Keratinocyte (primary cell): Measurements from ENCODE around the gene CSDE1. TPM values are rescaled to one million over a fixed set of nuclear protein-coding genes. Genes with fewer than 3 reads are reported as not detected.

Experiments used
- DNase-seq: peaks from one replicate; pipeline ENCODE4 v3.0.0-alpha.2; 2011; ENCODE audit warnings: low read depth, missing footprints, low spot score
- FAIRE-seq: peaks from 2 replicates; lab custom pipeline; 2011; peaks lifted over from hg19 to GRCh38; lab: Jason Lieb, UNC
- H2AFZ ChIP-seq: 2 replicates; pipeline ENCODE4 v1.6.0; 2012; ENCODE audit warnings: low read length, control low read depth, inconsistent platforms; ENCODE audit not compliant: control insufficient read depth
- H3K27ac ChIP-seq: 2 replicates; pipeline ENCODE4 v1.5.1; 2011; ENCODE audit warnings: low read length; ENCODE audit not compliant: control insufficient read depth, insufficient read depth
- H3K27me3 ChIP-seq: 3 replicates; pipeline ENCODE4 v1.6.0; 2011; ENCODE audit warnings: low read length; ENCODE audit not compliant: control insufficient read depth, insufficient read depth; ENCODE audit errors: extremely low read depth
- H3K36me3 ChIP-seq, 2 experiments: 2 replicates in 1 of 2; 3 replicates in 1 of 2; pipeline ENCODE4 v1.5.1; 2011; ENCODE audit warnings: low read length in 2 of 2, mild to moderate bottlenecking in 1 of 2; ENCODE audit not compliant: control insufficient read depth in 2 of 2, insufficient read depth in 2 of 2; ENCODE audit errors: extremely low read depth in 1 of 2
- H3K4me1 ChIP-seq: 3 replicates; pipeline ENCODE4 v1.5.1; 2011; ENCODE audit warnings: low read length; ENCODE audit not compliant: control insufficient read depth, insufficient read depth; ENCODE audit errors: extremely low read depth
- H3K4me2 ChIP-seq: 3 replicates; pipeline ENCODE4 v1.6.0; 2011; ENCODE audit warnings: low read depth, low read length; ENCODE audit not compliant: control insufficient read depth, insufficient read depth; ENCODE audit errors: extremely low read depth
- H3K4me3 ChIP-seq, 3 experiments: fragments of 200-600 bp in 1 of 3; sonication (generic) in 1 of 3; 2 replicates in 2 of 3; 3 replicates in 1 of 3; pipeline ENCODE4 v1.5.1; 2011 to 2016; ENCODE audit warnings: low read length in 3 of 3, mild to moderate bottlenecking in 3 of 3, control low read depth in 2 of 3, inconsistent platforms in 1 of 3, low read depth in 1 of 3, mixed read lengths in 1 of 3, mixed run types in 1 of 3, moderate library complexity in 1 of 3; ENCODE audit not compliant: control insufficient read depth in 2 of 3, insufficient read depth in 2 of 3; ENCODE audit errors: extremely low read depth in 1 of 3
- H3K79me2 ChIP-seq: 2 replicates; pipeline ENCODE4 v1.6.0; 2012; ENCODE audit warnings: low read length; ENCODE audit not compliant: control insufficient read depth, insufficient read depth
- H3K9ac ChIP-seq: 3 replicates; pipeline ENCODE4 v1.6.0; 2011; ENCODE audit warnings: low read length; ENCODE audit not compliant: control insufficient read depth, insufficient read depth; ENCODE audit errors: extremely low read depth
- H3K9me1 ChIP-seq: 3 replicates; pipeline ENCODE4 v1.6.0; 2011; ENCODE audit warnings: low read length; ENCODE audit not compliant: control insufficient read depth, insufficient read depth; ENCODE audit errors: extremely low read depth
- H3K9me3 ChIP-seq: 2 replicates; pipeline ENCODE4 v1.5.1; 2012; ENCODE audit warnings: low read depth, low read length; ENCODE audit not compliant: control insufficient read depth
- H4K20me1 ChIP-seq: 3 replicates; pipeline ENCODE4 v1.6.0; 2011; ENCODE audit warnings: low read length; ENCODE audit not compliant: control insufficient read depth, insufficient read depth; ENCODE audit errors: extremely low read depth
- CTCF ChIP-seq, 3 experiments: IDR thresholded peaks in 1 of 3; conservative IDR thresholded peaks in 1 of 3; optimal IDR thresholded peaks in 1 of 3; 2 replicates in 2 of 3; 3 replicates in 1 of 3; pipeline versions ENCODE3 to v1.5.1; 2011; ENCODE audit warnings: low read length in 3 of 3, mild to moderate bottlenecking in 3 of 3, moderate library complexity in 2 of 3, control low read depth in 1 of 3, inconsistent platforms in 1 of 3; ENCODE audit not compliant: insufficient read depth in 2 of 3; ENCODE audit errors: extremely low read depth in 1 of 3
- EZH2 ChIP-seq: IDR thresholded peaks from one replicate; pipeline ENCODE4 v1.6.1; 2012; ENCODE audit warnings: inconsistent platforms, mild to moderate bottlenecking, low read length, moderate library complexity
- dilution Hi-C: fragments of 300-500 bp; cut with MboI; formaldehyde crosslinking; loops from one replicate; pipeline ENCODE4 v1.7.0; 2020; ENCODE audit warnings: low sequenced_read_pairs; ENCODE audit not compliant: extremely low pct_ligation_motif_present
- polyA plus RNA-seq, 5 experiments: library from polyadenylated mRNA; depleted of rRNA in 3 of 5; stranded (reverse) in 3 of 5; stranded (forward) in 1 of 5; unstranded in 1 of 5; fragments of >200 nt; gene quantifications; 1 replicate in 1 of 5; 2 replicates in 3 of 5; 3 replicates in 1 of 5; pipeline versions ENCODE4 v1.2.1 to v1.2.3, GENCODE V29; 2011 to 2012; ENCODE audit warnings: missing spikeins in 2 of 5, low read depth in 1 of 5, low replicate concordance in 1 of 5

The CSDE1 gene
- polyA plus RNA-seq, 1 donor (not counting 4 experiments of a cell fraction or from before 2014, with no cell fraction given), result 268 TPM

- Histone ChIP-seq H3K9ac (no peak overlapping the region), H2AFZ (no peak overlapping the region), H3K79me2 (no peaks in the 10 kb centered on the region), H4K20me1 (no peaks in the 10 kb centered on the region), H3K4me2 (no peak overlapping the region), H3K9me3 (no peaks in the 10 kb centered on the region), H3K4me3 (no peak overlapping the region), H3K27me3 (no peaks in the 10 kb centered on the region), H3K4me1 (no peaks in the 10 kb centered on the region), H3K36me3 (no peaks in the 10 kb centered on the region), H3K27ac (no peak overlapping the region), H3K9me1 (no peaks in the 10 kb centered on the region)
- FAIRE-seq (no peak), DNase-seq (no peak)
- dilution Hi-C loops, result no loop called here
- TF ChIP-seq EZH2 (no peak), CTCF (optimal IDR thresholded peaks at IDR 0.05 in 1 of 3, IDR thresholded peaks at IDR 0.05 in 1 of 3, conservative IDR thresholded peaks at IDR 0.05 in 1 of 3; ENCODE audit: extremely low read depth in 1 of 3, insufficient read depth in 2 of 3, low read length in 3 of 3) (no peak)
These were observed 66.7 kb downstream of the CSDE1 start for GRCh38 chr1:114691061-114691460.

GRCh38 chr1:114690148-114690547, 67.6 kb downstream of the CSDE1 start:
- FAIRE-seq, result no peak
- dilution Hi-C loops, result no loop called here
- DNase-seq, result no peak

More at GRCh38 chr1:114690148-114690547, 67.6 kb downstream of the CSDE1 start:
- Histone ChIP-seq H3K79me2 (no peaks in the 10 kb centered on the region), H3K4me1 (no peaks in the 10 kb centered on the region), H3K27ac (no peak overlapping the region), H3K27me3 (no peaks in the 10 kb centered on the region), H3K36me3 (no peaks in the 10 kb centered on the region), H3K9ac (no peak overlapping the region), H2AFZ (no peak overlapping the region), H3K9me3 (no peaks in the 10 kb centered on the region), H3K4me2 (no peak overlapping the region), H3K9me1 (no peaks in the 10 kb centered on the region), H3K4me3 (no peak overlapping the region), H4K20me1 (no peaks in the 10 kb centered on the region)
- TF ChIP-seq EZH2 (no peak), CTCF (optimal IDR thresholded peaks at IDR 0.05 in 1 of 3, IDR thresholded peaks at IDR 0.05 in 1 of 3, conservative IDR thresholded peaks at IDR 0.05 in 1 of 3; ENCODE audit: extremely low read depth in 1 of 3, insufficient read depth in 2 of 3, low read length in 3 of 3) (no peak)
